ENCODE results near the gene RGL2.
"Not testable (repeated sequence)": the region's sequence is repeated elsewhere in the genome, so short reads cannot be mapped to it uniquely, and the experiment has no call there.

RGL2 gene, protein sequence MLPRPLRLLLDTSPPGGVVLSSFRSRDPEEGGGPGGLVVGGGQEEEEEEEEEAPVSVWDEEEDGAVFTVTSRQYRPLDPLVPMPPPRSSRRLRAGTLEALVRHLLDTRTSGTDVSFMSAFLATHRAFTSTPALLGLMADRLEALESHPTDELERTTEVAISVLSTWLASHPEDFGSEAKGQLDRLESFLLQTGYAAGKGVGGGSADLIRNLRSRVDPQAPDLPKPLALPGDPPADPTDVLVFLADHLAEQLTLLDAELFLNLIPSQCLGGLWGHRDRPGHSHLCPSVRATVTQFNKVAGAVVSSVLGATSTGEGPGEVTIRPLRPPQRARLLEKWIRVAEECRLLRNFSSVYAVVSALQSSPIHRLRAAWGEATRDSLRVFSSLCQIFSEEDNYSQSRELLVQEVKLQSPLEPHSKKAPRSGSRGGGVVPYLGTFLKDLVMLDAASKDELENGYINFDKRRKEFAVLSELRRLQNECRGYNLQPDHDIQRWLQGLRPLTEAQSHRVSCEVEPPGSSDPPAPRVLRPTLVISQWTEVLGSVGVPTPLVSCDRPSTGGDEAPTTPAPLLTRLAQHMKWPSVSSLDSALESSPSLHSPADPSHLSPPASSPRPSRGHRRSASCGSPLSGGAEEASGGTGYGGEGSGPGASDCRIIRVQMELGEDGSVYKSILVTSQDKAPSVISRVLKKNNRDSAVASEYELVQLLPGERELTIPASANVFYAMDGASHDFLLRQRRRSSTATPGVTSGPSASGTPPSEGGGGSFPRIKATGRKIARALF
- total RNA-seq = 13.3 to 57.3 (median 41.3) reads per million in 3 experiments

DNA sequence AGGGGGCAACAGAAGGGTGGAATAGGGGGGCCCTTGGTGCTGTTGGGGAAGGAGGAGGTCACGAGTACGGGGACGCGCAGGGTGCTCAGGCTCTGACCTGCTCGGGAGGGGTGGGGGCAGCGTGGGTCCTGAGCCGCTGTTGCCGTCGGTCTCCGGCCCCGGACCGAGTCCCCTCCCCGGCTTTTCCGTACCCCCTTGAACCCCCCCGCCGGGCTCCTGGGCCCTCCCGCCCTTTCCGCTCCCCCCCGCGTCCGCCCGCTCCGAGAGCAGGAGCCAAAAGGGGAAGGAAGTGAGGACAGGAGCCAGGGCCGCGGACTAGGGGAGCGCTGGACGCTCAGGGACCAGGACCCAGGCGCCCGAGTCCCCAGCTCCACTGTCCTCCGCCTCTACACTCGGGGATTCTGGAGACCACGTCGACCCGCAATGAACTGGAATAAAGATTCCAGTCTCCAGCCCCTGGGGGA is at the start of gene RGL2:
Gene RGL2, minus strand, starts transcription at position 170 of the 464 bp plus-strand sequence. CDS start 332 bp downstream, outside the sequence.
- no peak for DNase-seq

DNA sequence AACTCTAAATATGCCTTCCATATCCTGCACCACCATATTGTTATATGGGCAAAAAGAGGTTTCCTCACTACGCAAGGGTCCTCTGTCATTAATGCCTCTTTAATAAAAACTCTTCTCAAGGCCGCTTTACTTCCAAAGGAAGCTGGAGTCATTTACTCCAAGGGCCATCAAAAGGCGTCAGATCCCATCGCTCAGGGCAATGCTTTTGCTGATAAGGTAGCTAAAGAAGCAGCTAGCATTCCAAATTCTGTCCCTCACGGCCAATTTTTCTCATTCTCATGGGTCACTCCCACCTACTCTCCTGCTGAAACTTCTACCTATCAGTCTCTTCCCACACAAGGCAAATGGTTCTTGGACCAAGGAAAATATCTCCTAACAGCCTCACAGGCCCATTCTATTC is 49.1 kb upstream of the RGL2 start:
- no peak for DNase-seq

DNA sequence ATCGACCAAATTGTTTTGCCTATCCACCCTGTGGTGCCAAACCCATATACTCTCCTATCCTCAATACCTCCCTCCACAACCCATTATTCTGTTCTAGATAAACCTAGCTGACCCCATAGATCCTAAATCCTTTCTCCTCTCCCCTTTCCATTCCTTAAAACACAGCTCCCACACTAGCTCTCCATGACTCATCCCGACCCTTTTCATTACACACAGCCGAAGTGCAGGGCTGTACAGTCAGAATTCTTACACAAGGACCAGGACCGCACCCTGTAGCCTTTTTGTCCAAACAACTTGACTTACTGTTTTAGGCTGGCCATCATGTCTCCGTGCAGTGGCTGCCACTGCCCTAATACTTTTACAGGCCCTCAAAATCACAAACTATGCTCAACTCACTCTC is 48.2 kb upstream of the RGL2 start:
- DNase-seq = not testable (repeated sequence)

DNA sequence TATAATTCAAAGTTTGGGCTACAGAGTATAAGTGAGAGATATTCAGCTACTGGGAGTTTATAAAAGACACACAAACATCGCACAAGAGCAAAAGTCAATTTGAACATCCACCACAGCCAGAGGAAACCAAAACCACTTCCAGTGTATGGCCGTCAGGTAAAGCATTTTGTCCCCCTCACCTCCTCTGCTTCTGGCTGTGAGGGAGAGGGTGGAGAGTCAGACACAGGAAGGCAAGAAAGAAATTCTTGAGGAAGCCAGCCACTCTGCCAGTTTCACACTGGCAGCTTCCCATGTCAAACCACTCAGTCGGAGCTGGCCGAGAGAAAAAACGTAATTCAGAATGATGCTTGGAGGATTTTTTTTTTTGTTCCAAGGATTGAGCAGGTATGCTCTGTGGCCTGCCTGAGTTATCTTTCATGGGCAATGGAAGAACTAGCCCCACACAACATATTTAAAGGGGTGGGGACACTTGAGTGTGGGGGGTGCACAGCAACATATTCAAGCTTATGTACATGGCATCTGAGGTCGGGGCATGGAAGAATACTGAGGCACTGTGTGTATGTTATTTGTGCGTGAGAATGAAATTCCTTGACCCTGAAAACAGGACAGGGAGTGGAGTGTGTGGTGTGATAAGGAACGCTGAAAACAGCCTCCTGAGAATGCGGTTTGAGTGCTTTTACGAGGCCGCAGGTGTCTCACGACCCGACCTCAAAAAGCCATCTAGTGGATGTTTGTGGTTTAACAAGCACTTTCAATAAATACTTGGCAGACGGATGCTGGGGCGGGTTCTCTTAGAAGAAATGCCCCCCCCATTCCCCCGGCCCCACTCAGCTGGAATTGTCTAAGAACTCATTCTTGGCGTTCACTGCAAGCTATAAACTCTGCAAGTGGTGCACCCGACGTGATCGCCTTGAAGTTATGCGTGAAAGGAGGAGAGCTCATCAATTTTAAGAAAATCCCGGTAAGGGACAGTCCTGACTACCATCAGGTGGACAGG is 46.3 kb upstream of the RGL2 start:
- peak; percentile 85 for DNase-seq

DNA sequence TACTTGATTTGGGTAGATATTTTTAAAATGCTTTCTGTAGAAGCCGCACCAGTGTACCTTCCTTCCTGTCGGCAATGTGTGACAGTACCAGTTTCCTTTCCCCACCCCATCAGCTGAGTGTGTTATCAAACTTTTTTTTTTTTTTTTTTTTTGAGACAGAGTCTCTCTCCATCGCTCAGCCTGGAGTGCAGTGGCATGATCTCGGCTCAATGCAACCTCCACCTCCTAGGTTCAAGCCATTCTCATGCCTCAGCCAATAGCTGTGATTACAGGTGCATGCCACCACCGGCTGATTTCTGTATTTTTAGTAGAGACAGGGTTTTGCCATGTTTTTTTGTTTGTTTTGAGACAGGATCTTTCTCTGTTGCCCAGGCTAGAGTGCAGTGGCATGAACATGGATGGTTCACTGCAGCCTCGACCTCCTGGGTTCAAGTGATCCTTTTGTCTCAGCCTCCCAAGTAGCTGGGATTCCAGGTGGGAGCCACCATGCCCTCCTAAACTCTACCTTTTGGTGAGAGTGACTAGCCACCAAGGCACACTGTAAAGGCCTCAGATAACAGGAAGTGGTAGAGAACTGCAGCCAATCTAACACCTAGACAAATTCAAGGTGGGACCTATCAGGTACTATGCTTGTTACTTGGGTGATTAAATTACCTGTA is 45.3 kb upstream of the RGL2 start:
- DNase-seq = peak; percentile 91

DNA sequence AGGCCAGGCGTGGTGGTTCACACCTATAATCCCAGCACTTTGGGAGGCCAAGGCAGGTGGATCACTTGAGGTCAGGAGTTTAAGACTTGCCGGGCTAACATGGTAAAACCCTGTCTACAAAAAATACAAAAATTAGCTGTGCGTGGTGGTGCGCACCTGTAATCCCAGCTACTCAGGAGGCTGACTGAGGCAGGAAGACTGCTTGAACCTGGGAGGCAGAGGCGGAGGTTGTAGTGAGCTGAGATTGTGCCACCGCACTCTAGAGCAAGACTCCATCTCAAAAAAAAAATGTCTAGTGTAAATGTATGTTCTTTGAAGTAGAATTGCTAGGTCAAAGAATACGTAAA is 44.8 kb upstream of the RGL2 start:
- DNase-seq = not testable (repeated sequence)

DNA sequence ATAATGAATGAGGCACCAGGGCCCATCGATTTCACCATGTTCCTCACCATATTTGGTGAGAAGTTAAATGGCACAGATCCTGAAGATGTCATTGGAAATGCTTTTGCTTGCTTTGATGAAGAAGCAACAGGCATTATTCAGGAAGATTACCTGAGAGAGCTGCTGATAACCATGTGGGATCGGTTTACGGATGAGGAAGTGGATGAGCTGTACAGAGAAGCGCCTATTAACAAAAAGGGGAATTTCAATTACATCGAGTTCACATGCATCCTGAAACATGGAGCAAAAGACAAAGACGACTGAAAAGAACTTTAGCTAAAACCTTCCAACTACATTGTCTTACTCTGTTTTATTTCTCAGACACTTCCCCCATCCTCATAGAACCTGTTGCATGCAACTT is 40.5 kb upstream of the RGL2 start:
- DNase-seq = no peak

DNA sequence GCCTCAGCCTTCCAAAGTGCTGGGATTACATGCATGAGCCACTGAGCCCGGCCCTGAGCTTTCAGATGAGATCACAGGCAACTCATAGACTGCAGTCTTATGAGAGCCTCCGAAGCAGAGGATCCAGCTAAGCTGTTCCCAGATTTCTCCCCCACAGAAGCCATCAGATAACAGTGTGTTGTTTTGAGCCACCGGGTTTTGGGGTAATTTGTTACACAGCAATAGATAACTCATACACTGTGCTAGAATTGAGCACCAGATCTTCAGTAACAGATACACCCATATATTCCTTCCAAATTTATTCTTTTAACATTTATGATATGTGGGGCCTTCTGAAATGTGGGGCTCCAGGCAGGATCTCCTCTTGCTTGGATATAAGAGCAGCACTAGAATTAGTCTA is 37.8 kb upstream of the RGL2 start:
- no peak for DNase-seq

DNA sequence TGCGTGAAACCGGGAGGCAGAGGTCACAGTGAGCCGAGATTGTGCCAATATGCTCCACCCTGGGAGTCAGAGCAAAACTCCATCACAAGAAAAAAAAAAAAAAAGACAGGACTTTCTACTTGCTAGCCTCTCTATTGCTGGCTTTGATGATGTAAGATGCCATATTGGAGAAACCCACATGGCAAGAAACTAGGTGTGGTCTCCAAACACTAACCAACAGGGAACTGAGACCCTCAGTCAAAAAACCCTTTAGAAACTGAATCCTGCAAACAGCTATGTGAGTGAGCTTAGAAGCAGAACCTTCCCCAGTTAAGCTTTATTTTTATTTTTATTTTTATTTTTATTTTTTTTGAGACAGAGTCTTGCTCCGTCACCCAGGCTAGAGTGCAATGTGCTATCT is 37.2 kb upstream of the RGL2 start:
- no peak for DNase-seq

DNA sequence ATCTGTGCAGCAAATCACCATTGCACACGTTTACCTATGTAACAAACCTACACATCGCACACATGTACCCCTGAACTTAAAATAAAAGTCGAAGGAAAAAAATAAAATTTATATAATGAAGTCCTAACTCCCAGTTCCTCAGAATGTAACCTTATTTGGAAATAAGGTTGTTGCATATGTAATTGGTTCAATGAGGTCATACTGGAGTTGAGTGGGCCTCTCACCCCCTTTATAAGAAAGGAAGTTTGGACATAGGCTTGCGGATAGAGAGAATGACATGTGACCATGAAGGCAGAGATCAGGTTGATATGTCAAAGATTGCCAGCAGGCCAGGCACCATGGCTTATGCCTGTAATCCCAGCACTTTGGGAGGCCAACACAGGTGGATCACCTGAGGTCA is 34.9 kb upstream of the RGL2 start:
- no peak for DNase-seq

DNA sequence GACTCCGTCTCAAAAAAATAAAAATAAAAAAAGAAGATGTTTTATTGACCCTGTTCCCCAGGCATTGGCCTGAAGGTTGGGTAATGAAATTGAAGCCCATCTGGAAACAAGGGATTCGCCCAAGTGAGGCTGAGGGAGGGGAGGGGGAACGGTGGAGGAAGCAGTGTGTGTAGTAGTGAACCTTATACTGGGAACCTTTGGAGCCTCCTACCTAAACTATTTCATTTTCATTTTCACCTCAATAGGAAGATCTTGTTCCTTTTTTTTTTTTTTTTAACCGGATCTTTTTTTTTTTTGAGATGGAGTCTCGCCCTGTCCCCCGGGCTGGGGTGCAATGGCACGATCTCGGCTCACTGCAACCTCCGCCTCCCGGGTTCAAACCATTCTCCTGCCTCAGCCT is 32.0 kb upstream of the RGL2 start:
- no peak for DNase-seq

DNA sequence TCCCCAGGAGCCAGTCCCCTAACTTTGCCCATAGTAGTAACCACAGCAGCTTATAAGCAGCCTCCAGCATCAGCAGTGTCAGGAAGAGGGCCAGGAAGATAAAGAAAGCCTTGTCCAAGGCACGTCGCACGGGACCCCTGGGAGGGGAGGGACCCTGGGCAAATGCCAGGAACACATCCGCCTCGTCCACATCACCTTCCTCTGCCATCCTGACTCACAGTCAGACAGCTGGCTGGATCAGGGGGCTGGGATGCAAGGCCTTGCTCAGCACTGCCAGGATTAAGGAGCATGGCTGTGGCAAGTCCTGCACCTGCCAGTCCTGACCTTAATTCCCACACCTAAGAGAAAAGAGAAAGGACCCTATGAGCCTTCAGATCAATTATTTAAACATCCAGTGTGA is 30.3 kb upstream of the RGL2 start:
- no peak for DNase-seq

DNA sequence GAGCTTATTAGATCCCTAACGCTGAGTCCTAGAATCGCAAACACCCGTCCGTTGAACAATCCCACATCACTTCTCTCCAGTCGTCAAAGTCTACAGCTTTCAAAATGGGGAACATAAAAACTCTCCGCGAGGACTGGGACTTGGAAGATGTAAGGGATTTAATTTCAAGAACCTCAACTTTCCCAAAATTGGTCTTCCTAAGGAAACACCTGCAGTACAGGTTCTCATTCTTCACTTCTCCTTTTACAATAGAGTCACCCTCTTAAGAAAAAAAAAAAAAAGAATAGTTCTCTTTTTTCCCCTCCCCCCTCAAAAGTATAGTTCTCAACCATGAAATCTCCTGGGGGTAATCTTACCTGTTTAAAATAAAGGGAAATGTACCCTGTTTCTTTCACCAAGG is 25.4 kb upstream of the RGL2 start:
- no peak for DNase-seq

DNA sequence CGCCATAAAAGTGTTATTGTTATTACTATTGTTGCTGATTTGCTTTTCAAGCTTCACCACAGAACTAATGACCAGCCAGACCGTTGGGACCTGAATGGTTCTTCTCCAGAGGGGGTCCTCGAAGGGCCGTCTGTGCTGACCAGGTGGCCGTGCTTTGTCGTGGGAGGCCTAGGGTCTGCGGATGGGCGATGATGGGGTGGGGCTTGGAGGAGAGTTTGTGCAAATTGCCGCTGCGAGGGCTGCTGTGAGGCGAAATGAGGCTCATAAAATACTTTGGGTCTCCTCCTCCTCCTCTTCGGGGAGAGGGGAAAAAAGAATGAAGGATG is 24.8 kb upstream of the RGL2 start:
- DNase-seq = no peak

DNA sequence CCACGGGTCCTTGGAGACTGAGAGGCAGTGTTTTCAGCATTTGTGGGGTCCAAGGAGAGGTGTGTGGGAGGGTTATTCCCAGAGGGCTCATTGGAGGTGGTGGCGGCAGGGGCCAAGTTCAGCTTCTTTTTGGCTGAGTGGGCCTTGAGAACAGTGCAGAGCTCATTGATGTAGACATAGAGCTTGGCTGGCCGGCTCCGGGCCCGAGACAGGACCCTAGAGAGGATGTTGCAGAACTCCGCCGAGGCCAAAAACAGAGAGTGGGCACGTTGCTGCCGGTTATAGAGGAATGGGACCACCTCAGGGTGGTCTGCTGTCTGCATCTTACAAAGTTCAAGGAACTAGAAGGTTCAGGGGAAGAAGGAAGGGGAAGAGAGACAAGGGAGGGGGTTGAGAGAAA is 22.5 kb upstream of the RGL2 start:
- DNase-seq = no peak

DNA sequence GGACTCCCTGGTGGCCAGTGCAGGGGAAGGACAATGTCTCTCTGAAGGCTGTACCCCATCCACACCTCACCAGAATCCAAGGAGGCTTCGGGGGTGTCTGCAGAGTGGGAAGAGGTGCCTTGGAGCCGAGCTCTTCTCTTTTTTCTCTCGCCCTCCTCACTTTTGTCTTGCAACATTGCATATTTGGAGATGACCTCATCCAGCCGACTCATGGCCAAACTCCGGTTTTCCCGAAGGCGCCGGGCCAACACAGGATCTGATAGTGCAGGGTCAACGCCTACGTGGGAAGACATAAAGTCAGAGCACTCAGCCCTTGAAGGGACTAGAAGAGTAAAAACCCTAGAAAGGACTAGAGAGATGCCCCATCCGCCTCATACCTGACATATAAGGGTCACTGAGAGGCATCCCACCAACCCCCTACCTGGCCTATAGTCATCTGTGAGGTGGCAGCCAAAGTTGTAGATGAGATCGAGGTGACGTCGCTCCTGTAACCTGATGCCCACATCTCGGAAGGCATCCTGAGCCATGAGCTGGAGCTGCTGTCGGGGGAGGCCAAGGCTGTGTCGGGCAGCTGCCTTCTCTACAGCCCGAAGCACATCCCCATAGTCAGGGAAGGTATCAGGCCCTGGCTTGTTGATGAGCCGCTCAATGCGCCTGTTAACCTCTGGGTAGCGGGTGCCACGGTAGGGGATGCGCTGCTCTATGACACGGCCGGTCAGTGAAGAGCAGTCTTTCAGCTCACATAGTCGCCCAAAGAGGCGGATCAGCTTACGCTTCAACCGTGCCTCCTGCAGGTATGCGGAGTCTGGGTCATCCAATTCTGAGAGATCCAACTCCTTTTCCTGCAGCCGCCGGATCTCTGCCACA is 21.8 kb upstream of the RGL2 start:
- DNase-seq = no peak

DNA sequence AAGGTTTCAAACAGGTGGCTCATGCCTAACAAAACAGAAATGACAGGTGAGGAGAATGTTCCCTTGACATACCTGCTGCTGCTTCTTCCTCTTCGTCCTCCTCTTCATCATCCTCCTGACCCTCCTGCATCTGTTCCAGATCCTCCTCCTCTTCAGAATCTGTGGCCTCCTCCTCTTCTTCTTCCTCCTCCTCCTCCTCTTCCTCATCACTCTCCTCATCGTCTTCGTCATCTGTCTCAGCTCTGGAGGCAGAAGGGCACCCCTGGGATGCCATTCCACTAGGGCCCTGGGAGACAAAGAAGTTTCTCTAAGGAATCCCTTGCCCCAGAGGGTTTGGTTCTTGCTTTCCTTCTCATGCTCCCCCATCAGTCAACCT is 21.2 kb upstream of the RGL2 start:
- no peak for DNase-seq

DNA sequence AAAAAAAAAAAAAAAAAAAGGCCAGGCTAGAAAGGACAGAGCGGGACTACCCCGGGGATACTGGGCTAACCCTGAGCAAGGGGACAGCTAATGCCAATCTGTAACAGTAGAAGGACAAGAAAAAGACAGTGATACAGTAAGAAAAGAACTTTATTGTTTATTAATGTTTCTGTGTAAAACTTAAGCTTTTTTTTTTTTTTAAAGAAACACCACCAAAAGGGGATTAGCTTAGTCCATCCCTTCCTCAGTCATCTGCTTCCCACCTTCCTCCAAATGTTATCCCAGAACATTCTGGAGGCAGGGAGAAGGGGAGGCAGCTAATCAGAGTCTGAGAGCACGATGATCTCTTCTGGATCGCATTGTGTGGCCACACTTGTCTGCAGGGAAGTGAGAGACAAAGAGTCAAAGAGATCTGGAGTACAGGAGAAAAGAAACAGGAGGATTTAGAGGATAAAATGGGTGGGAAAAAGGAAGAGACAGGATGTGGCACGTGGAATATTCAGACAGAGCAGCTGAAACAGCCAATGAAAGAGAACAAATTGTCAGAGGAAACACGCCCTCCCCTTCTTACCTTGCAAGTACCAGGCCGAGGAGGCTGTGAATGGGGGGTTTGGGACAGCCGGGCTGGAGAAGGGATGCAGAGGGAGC is 19.8 kb upstream of the RGL2 start:
- DNase-seq = no peak

DNA sequence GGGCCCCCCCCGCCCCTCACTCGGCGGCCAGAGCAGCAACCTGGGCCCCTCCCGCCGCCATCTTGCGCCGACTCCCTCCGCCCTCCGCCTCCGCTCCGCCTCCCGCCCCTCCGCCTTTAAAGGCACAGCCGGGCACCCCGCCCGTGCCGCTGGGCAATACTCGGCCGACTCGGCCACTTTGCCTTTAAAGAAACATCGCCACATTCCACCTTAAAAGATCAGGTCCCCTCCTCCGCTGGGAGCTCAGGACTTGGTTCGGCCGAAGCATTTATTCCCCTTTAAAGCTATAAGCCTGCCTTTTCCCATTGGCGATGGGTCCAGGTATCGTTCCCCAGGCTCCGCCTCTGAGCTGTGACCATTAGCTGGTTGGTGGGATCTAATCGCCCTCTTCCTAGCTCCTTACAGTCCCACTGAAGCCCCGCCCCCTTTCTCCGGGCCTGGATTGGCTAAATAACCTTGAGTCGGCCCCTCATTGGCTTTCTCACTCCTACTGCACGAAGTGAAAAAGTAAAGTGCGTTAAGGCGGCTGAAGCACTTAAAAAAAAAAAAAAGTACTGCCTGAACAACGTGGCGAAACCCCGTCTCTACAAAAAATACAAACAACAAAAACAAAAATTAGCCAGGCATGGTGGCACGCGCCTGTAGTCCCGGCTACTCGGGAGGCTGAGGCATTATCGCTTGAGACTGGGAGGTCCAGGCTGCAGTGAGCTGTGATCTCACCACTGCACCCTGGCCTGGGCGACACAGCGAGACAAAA is 19.1 kb upstream of the RGL2 start, which contains the start of gene ZBTB22:
Gene ZBTB22, minus strand, starts transcription at position 76 of the 757 bp plus-strand sequence. CDS start 828 bp downstream, outside the sequence.
- peak; percentile 96 for DNase-seq

DNA sequence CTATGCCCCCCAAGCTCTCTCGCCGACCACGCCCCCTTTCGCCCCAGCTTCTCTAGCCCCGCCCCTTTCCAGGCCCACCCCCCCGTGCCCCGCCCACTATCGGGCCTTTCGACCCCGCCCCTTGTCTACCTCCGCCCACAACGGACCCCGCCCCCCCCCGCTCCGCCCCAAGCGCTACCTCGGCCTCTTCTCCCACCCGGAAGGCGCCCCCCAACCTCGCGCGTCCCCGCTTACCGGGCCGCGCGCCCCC is 18.6 kb upstream of the RGL2 start:
- DNase-seq = no peak
